MCF 10A (cell line): ENCODE results near the gene TESPA1. TPM values are rescaled to one million over a fixed set of nuclear protein-coding genes. Genes with fewer than 3 reads are reported as not detected.

Experiments used
- BruUV-seq: library from RNA; stranded (reverse); fragments of 400-500 nt; replicated peaks from 2 replicates; lab custom pipeline; 2021; lab: Mats Ljungman, UMichigan
- CTCF ChIA-PET: fragments of 300-600 bp; sonication (Branson Sonifier 250); formaldehyde crosslinking; extraction: SDS; loops from one replicate; lab custom pipeline; 2021; ENCODE audit warnings: antibody characterized with exemption, inconsistent platforms; lab: Yijun Ruan, JAX
- POLR2A ChIA-PET: fragments of 300-600, 350-650 bp; sonication (Branson Sonifier 250); formaldehyde crosslinking; extraction: SDS; loops from one replicate; lab custom pipeline; 2020; ENCODE audit warnings: antibody characterized with exemption, inconsistent platforms; lab: Yijun Ruan, JAX
- DNase-seq: peaks from one replicate; pipeline ENCODE4 v3.0.0-alpha.2; 2018; ENCODE audit not compliant: unreplicated experiment
- H3K27ac Mint-ChIP-seq: one replicate; pipeline ENCODE4 v1.8.0; 2022; ENCODE audit warnings: mild to moderate bottlenecking, low read depth, mixed read lengths; ENCODE audit not compliant: unreplicated experiment
- H3K27me3 Mint-ChIP-seq: one replicate; pipeline ENCODE4 v1.8.0; 2022; ENCODE audit warnings: mixed read lengths; ENCODE audit not compliant: insufficient read depth, unreplicated experiment
- H3K36me3 Mint-ChIP-seq: one replicate; pipeline ENCODE4 v1.8.0; 2022; ENCODE audit warnings: mild to moderate bottlenecking, moderate library complexity, mixed read lengths; ENCODE audit not compliant: insufficient read depth, unreplicated experiment
- H3K4me1 Mint-ChIP-seq: one replicate; pipeline ENCODE4 v1.8.0; 2022; ENCODE audit warnings: mixed read lengths; ENCODE audit not compliant: insufficient read depth, unreplicated experiment
- H3K4me3 Mint-ChIP-seq: one replicate; pipeline ENCODE4 v1.8.0; 2022; ENCODE audit warnings: mild to moderate bottlenecking, moderate library complexity, mixed read lengths; ENCODE audit not compliant: unreplicated experiment
- H3K9me3 Mint-ChIP-seq: one replicate; pipeline ENCODE4 v1.8.0; 2022; ENCODE audit warnings: mixed read lengths; ENCODE audit not compliant: unreplicated experiment
- CTCF ChIP-seq: fragments of 200-600 bp; IDR thresholded peaks from one replicate; pipeline ENCODE4 v1.8.0; 2022; ENCODE audit warnings: antibody characterized with exemption, mild to moderate bottlenecking; ENCODE audit not compliant: unreplicated experiment
- intact Hi-C: fragments of 100-400 bp; cut with micrococcal nuclease; formaldehyde crosslinking; loops from 2 replicates; pipeline ENCODE4 v1.14.1; 2022
- total RNA-seq: library from RNA; stranded (reverse); gene quantifications from 2 replicates; pipeline ENCODE4 v1.2.3, GENCODE V29; 2022

Gene TESPA1
- total RNA-seq, 1 experiment from 2014 or later, result not detected

- Mint-ChIP-seq H3K9me3 (no peaks in the 10 kb centered on the region), H3K4me1 (no peaks in the 10 kb centered on the region)
- peak; percentile 71 for TF ChIP-seq CTCF
These were observed 26.4 kb downstream of the TESPA1 start for GRCh38 chr12:54958048-54958658.

GRCh38 chr12:54956818-54957641 lies 27.5 kb downstream of the TESPA1 start:
- H3K9me3 Mint-ChIP-seq, result no peaks in the 10 kb centered on the region
- H3K27ac Mint-ChIP-seq, result no peak overlapping the region
- intact Hi-C loops, result no loop called here
- no peaks in the 10 kb centered on the region for H3K4me1 Mint-ChIP-seq
- TF ChIP-seq CTCF, result no peak
- H3K36me3 Mint-ChIP-seq, result no peaks in the 10 kb centered on the region
- DNase-seq, result no peak
- BruUV-seq, result no TSS peak
- H3K4me3 Mint-ChIP-seq, result no peak overlapping the region
- ChIA-PET POLR2A (no interaction called here), CTCF (interaction anchor here (0.5 to 7.0 kb wide), 25 partner anchors 11 to 856 kb away, joined by 3 to 116 read pairs (median 4); partner anchors contain the start of gene MUCL1)
- H3K27me3 Mint-ChIP-seq, result peaks cover 37% of the 10 kb centered on the region

More at GRCh38 chr12:54958048-54958658, 26.4 kb downstream of the TESPA1 start:
- POLR2A ChIA-PET, result no interaction called here
- Mint-ChIP-seq H3K27me3 (peaks cover 48% of the 10 kb centered on the region), H3K27ac (no peak overlapping the region), H3K4me3 (no peak overlapping the region), H3K36me3 (no peaks in the 10 kb centered on the region)
- no TSS peak for BruUV-seq
- DNase-seq, result peak; percentile 71
- CTCF ChIA-PET, result interaction anchor here (0.6 to 7.0 kb wide), 47 partner anchors 10 to 503 kb away, joined by 3 to 116 read pairs (median 4); partner anchors contain the start of gene MUCL1
- intact Hi-C loops, result loop anchor here (1.0 kb wide), 6 partner anchors 23 to 355 kb away; partner anchors contain the start of gene MUCL1

GRCh38 chr12:54956322-54956721 lies 28.2 kb downstream of the TESPA1 start:
- DNase-seq, result no peak
- H3K27me3 Mint-ChIP-seq, result peaks cover 30% of the 10 kb centered on the region
- H3K36me3 Mint-ChIP-seq, result no peaks in the 10 kb centered on the region
- no peaks in the 10 kb centered on the region for H3K4me1 Mint-ChIP-seq
- H3K27ac Mint-ChIP-seq, result no peak overlapping the region
- POLR2A ChIA-PET, result no interaction called here
- BruUV-seq, result no TSS peak
- intact Hi-C loops, result no loop called here
- no peak for TF ChIP-seq CTCF
- no peak overlapping the region for H3K4me3 Mint-ChIP-seq
- H3K9me3 Mint-ChIP-seq, result no peaks in the 10 kb centered on the region
- CTCF ChIA-PET, result interaction anchor here (0.6 to 7.0 kb wide), 18 partner anchors 12 to 266 kb away, joined by 3 to 116 read pairs (median 6); partner anchors contain the start of gene MUCL1

- intact Hi-C loops, result no loop called here
- no peak overlapping the region for H3K4me3 Mint-ChIP-seq
- H3K36me3 Mint-ChIP-seq, result no peaks in the 10 kb centered on the region
- ChIA-PET POLR2A (no interaction called here), CTCF (no interaction called here)
- no peak for TF ChIP-seq CTCF
- H3K9me3 Mint-ChIP-seq, result no peaks in the 10 kb centered on the region
- DNase-seq, result no peak
- no TSS peak for BruUV-seq
- H3K27me3 Mint-ChIP-seq, result peaks cover 17% of the 10 kb centered on the region
- no peaks in the 10 kb centered on the region for H3K4me1 Mint-ChIP-seq
- no peak overlapping the region for H3K27ac Mint-ChIP-seq
These were observed 29.8 kb downstream of the TESPA1 start for GRCh38 chr12:54954801-54955200.
